Ureter (tissue), 1 donor: Measurements from ENCODE around the gene PCK1. TPM values are rescaled to one million over a fixed set of nuclear protein-coding genes. Genes with fewer than 3 reads are reported as not detected.

Experiments used
- DNase-seq: peaks from one replicate; pipeline ENCODE4 v3.0.0-alpha.2; 2020; ENCODE audit warnings: low spot score
- total RNA-seq: library from RNA; stranded (reverse); gene quantifications from one replicate; pipeline ENCODE4 v1.2.4, GENCODE V29; 2023
- donor health status: DM: yes; HTN: yes; CAD: no.

The PCK1 gene
- total RNA-seq, 1 donor from 2014 or later = 0.57 TPM

GRCh38 chr20:57588596-57588995 lies 27.7 kb downstream of the PCK1 start:
- DNase-seq = no peak

GRCh38 chr20:57589123-57589727 lies 28.3 kb downstream of the PCK1 start:
- no peak for DNase-seq

- no peak for DNase-seq
These were observed 29.0 kb downstream of the PCK1 start for GRCh38 chr20:57589728-57590484.

GRCh38 chr20:57590485-57591288 lies 29.8 kb downstream of the PCK1 start:
- DNase-seq = no peak

- DNase-seq = no peak
These were observed 30.6 kb downstream of the PCK1 start for GRCh38 chr20:57591289-57592229.

GRCh38 chr20:57592263-57593092 lies 31.6 kb downstream of the PCK1 start:
- DNase-seq = no peak

- no peak for DNase-seq
These were observed 32.4 kb downstream of the PCK1 start for GRCh38 chr20:57593134-57593886.

- no peak for DNase-seq
These were observed 33.4 kb downstream of the PCK1 start for GRCh38 chr20:57594092-57594951.

GRCh38 chr20:57595041-57596030 lies 34.4 kb downstream of the PCK1 start:
- DNase-seq = no peak

GRCh38 chr20:57596358-57596757 lies 35.4 kb downstream of the PCK1 start:
- no peak for DNase-seq

GRCh38 chr20:57596998-57597939 lies 36.4 kb downstream of the PCK1 start:
- DNase-seq = no peak

GRCh38 chr20:57598060-57598459 lies 37.1 kb downstream of the PCK1 start:
- no peak for DNase-seq

GRCh38 chr20:57598491-57598890 lies 37.6 kb downstream of the PCK1 start:
- DNase-seq = no peak

- DNase-seq = no peak
These were observed 39.7 kb downstream of the PCK1 start for GRCh38 chr20:57600320-57601210.

- no peak for DNase-seq
These were observed 40.3 kb downstream of the PCK1 start for GRCh38 chr20:57601211-57601570.

- DNase-seq = no peak
These were observed 40.8 kb downstream of the PCK1 start for GRCh38 chr20:57601737-57602136.
